K562 (cell line): ENCODE results near the gene FDX2. TPM values are rescaled to one million over a fixed set of nuclear protein-coding genes. Genes with fewer than 3 reads are reported as not detected.
A peak's percentile ranks its signal among the peaks of the same experiment; 100 is the strongest.

ENCODE experiments used
- BRD4 ChIP-seq: fragments of 200-600 bp; sonication (generic); IDR thresholded peaks from 2 replicates; pipeline ENCODE4 v1.6.1; 2017; ENCODE audit warnings: inconsistent platforms
- CBX1 ChIP-seq: sonication (generic); IDR thresholded peaks from 2 replicates; pipeline ENCODE4 v1.6.1; 2016; ENCODE audit warnings: antibody characterized with exemption, low read depth, mild to moderate bottlenecking
- CEBPB ChIP-seq: fragments of 450-650 bp; IDR thresholded peaks from 2 replicates; pipeline ENCODE4 v1.6.1; 2016; ENCODE audit warnings: missing genetic modification characterization, missing compliant biosample characterization
- ETV6 ChIP-seq, 3 experiments: fragments of 150-350 bp in 1 of 3; sonication (generic) in 1 of 3; formaldehyde crosslinking in 1 of 3; IDR thresholded peaks; 2 replicates each; pipeline versions ENCODE4 v1.6.1 to v1.8.0; 2014 to 2022; ENCODE audit warnings: borderline replicate concordance in 2 of 3, low read depth in 2 of 3, antibody characterized with exemption in 1 of 3, low read length in 1 of 3, mild to moderate bottlenecking in 1 of 3, missing genetic modification reagents in 1 of 3
- EZH2 ChIP-seq: IDR thresholded peaks from 2 replicates; pipeline ENCODE4 v1.6.1; 2012; ENCODE audit warnings: low read depth, mild to moderate bottlenecking, inconsistent platforms, low read length, borderline replicate concordance
- GTF2A2 ChIP-seq: IDR thresholded peaks from 2 replicates; pipeline ENCODE4 v1.6.1; 2016; ENCODE audit warnings: mild to moderate bottlenecking, missing genetic modification characterization, missing compliant biosample characterization
- HNRNPH1 ChIP-seq: fragments of 200-400 bp; formaldehyde crosslinking; optimal IDR thresholded peaks from 2 replicates; pipeline ENCODE3; 2017; ENCODE audit warnings: low read depth, mild to moderate bottlenecking, low read length, moderate library complexity
- MBD1 ChIP-seq: fragments of 250-450 bp; sonication (Bioruptor Pico); IDR thresholded peaks from 2 replicates; pipeline ENCODE4 v1.8.0; 2022; ENCODE audit warnings: inconsistent platforms
- PCBP1 ChIP-seq: fragments of 200-400 bp; formaldehyde crosslinking; IDR thresholded peaks from 2 replicates; pipeline ENCODE4 v1.6.1; 2018; ENCODE audit warnings: mild to moderate bottlenecking, low read depth, low read length; ENCODE audit not compliant: poor library complexity, severe bottlenecking
- PCBP2 ChIP-seq: fragments of 200-400 bp; formaldehyde crosslinking; IDR thresholded peaks from 2 replicates; pipeline ENCODE4 v1.6.1; 2018; ENCODE audit warnings: low read length, low read depth, mild to moderate bottlenecking, moderate library complexity; ENCODE audit not compliant: poor library complexity, severe bottlenecking
- POLR2G ChIP-seq: fragments of 200-400 bp; formaldehyde crosslinking; IDR thresholded peaks from 2 replicates; pipeline ENCODE4 v1.6.1; 2017; ENCODE audit warnings: low read depth, mild to moderate bottlenecking, antibody characterized with exemption, low read length, moderate library complexity
- SIRT6 ChIP-seq: IDR thresholded peaks from one replicate; pipeline ENCODE4 v1.6.1; 2012; ENCODE audit warnings: low read depth, mild to moderate bottlenecking, control low read depth, inconsistent platforms, low read length, moderate library complexity
- SP1 ChIP-seq: sonication (generic); formaldehyde crosslinking; IDR thresholded peaks from 2 replicates; pipeline ENCODE4 v1.8.1; 2022; ENCODE audit warnings: mild to moderate bottlenecking, missing genetic modification reagents
- SRSF1 ChIP-seq: fragments of 200-400 bp; formaldehyde crosslinking; IDR thresholded peaks from 2 replicates; pipeline ENCODE4 v1.6.1; 2017; ENCODE audit warnings: mild to moderate bottlenecking, low read depth, low read length, moderate library complexity
- SRSF3 ChIP-seq: fragments of 200-400 bp; formaldehyde crosslinking; IDR thresholded peaks from 2 replicates; pipeline ENCODE4 v1.6.1; 2016; ENCODE audit warnings: mild to moderate bottlenecking, low read length, moderate library complexity; ENCODE audit not compliant: insufficient read depth
- TBP ChIP-seq: optimal IDR thresholded peaks from 2 replicates; pipeline ENCODE3; 2011; ENCODE audit warnings: low read depth, low read length, improper control_type of control experiment
- ZFPM2 ChIP-seq: fragments of 250-450 bp; sonication (Bioruptor Pico); IDR thresholded peaks from 2 replicates; pipeline ENCODE4 v1.5.1; 2022; ENCODE audit warnings: mild to moderate bottlenecking
- ZNF316 ChIP-seq: fragments of 450-650 bp; IDR thresholded peaks from 2 replicates; pipeline ENCODE4 v1.6.1; 2016
- ZNF436 ChIP-seq: fragments of 250-450, 450-650 bp; sonication (Bioruptor Pico); formaldehyde crosslinking; IDR thresholded peaks from 2 replicates; pipeline ENCODE4 v1.7.0; 2020; ENCODE audit warnings: mild to moderate bottlenecking
- ZNF699 ChIP-seq: fragments of 250-450 bp; sonication (Bioruptor Pico); IDR thresholded peaks from 2 replicates; pipeline ENCODE4 v1.8.0; 2021; ENCODE audit warnings: mild to moderate bottlenecking, moderate library complexity; ENCODE audit not compliant: insufficient replicate concordance
- ZNF764 ChIP-seq: fragments of 250-450 bp; sonication (Bioruptor Pico); IDR thresholded peaks from 2 replicates; pipeline ENCODE4 v1.4.0; 2020; ENCODE audit warnings: low read depth, mild to moderate bottlenecking, moderate library complexity
- ZNF830 ChIP-seq: fragments of 250-450 bp; sonication (Bioruptor Pico); IDR thresholded peaks from 2 replicates; pipeline ENCODE4 v1.5.0; 2021; ENCODE audit warnings: mild to moderate bottlenecking
- ZSCAN29 ChIP-seq: fragments of 450-650 bp; IDR thresholded peaks from 2 replicates; pipeline ENCODE4 v1.6.1; 2017
- polyA plus RNA-seq, 8 experiments: library from polyadenylated mRNA; depleted of rRNA in 4 of 8; stranded (reverse) in 5 of 8; unstranded in 3 of 8; fragments of >200 nt; fragmentation: Nextera tagmentation in 2 of 8; fragmentation: Illumina TruSeq in 1 of 8; extraction: Ambion mirVana in 2 of 8; extraction: Trizol in 1 of 8; gene quantifications; 2 replicates each; pipeline versions ENCODE4 v1.2.1 to v1.2.3, GENCODE V29; 2011 to 2014; ENCODE audit warnings: inconsistent platforms in 1 of 8, missing spikeins in 1 of 8
- total RNA-seq, 7 experiments: library from RNA; depleted of rRNA in 6 of 7; stranded (reverse); fragments of >200 nt in 6 of 7; fragmentation: Illumina TruSeq in 2 of 7; extraction: Trizol in 2 of 7; gene quantifications; 2 replicates each; pipeline versions ENCODE4 v1.2.1 to v1.2.3, GENCODE V29; 2011 to 2021; ENCODE audit warnings: low replicate concordance in 1 of 7
- TF ChIP-seq, protein P1 (sequence below), 2 experiments: IDR thresholded peaks; 2 replicates each; pipeline ENCODE4 v1.6.1; 2011; ENCODE audit warnings: borderline replicate concordance in 1 of 2, control low read depth in 1 of 2, low read depth in 1 of 2, low read length in 1 of 2, mild to moderate bottlenecking in 1 of 2, mixed read lengths in 1 of 2, moderate library complexity in 1 of 2; ENCODE audit not compliant: insufficient read depth in 1 of 2, insufficient read length in 1 of 2, poor library complexity in 1 of 2, severe bottlenecking in 1 of 2; ENCODE audit errors: extremely low read depth in 1 of 2
- TF ChIP-seq, protein P2 (sequence below): fragments of 250-450 bp; sonication (Bioruptor Pico); IDR thresholded peaks from 2 replicates; pipeline ENCODE4 v1.4.0; 2020

FDX2 gene
- total and polyA plus RNA-seq, 9 of the 15 experiments (the other 6 are each of a cell fraction or from before 2014, with no cell fraction given) = 2.5 to 49.8 (median 29.7) TPM

DNA sequence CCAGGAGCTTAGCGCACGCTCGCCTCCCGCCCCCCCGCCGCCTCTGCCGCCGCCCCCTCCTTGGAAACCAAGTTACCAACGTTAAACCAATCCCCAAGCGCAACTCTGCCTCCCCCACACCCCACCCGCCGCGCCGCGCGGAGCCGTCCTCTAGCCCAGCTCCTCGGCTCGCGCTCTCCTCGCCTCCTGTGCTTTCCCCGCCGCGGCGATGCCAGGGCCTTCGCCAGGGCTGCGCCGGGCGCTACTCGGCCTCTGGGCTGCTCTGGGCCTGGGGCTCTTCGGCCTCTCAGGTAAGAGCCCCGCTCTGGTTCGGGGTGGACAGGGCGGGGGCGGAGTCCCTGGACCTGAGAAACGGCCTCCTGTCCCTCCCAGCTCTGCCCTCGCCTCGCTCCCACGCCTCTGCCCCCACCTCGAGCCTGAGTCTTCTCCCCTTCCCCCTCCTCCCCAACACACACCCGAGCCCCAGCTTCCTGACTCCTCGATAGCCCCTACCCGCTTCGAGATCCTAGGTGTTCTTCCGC lies 25.9 kb downstream of the FDX2 start, which contains the start of gene ICAM5 (continued):
- TF ChIP-seq MBD1 (CRISPR knock-in tag) (no peak), BRD4 (no peak), HNRNPH1 (no peak), ETV6 (IDR thresholded peaks at IDR 0.05; ENCODE audit: borderline replicate concordance in 1 of 2, low read depth in 2 of 2, low read length in 1 of 2) (no peak), ETV6 (CRISPR knock-in tag; IDR thresholded peaks at IDR 0.05; ENCODE audit: borderline replicate concordance) (no peak), SP1 (CRISPR knock-in tag) (no peak), SRSF1 (no peak), ZNF764 (CRISPR knock-in tag) (no peak), ZNF316 (no peak), CEBPB (tag) (no peak), EZH2 (no peak), TBP (peak; percentile 48), PCBP2 (no peak), CBX1 (0 out of 2 replicates have a peak, but pooled peaks have one; percentile 22), POLR2G (peak; percentile 85), ZFPM2 (CRISPR knock-in tag) (no peak), SRSF3 (no peak), ZNF830 (no peak), ZSCAN29 (no peak), ZNF436 (CRISPR knock-in tag) (no peak), ZNF699 (CRISPR knock-in tag) (no peak), SIRT6 (no peak), GTF2A2 (no peak), PCBP1 (peak; percentile 78)
- TF ChIP-seq, protein P1, sequence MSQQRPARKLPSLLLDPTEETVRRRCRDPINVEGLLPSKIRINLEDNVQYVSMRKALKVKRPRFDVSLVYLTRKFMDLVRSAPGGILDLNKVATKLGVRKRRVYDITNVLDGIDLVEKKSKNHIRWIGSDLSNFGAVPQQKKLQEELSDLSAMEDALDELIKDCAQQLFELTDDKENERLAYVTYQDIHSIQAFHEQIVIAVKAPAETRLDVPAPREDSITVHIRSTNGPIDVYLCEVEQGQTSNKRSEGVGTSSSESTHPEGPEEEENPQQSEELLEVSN (IDR thresholded peaks at IDR 0.05; ENCODE audit: borderline replicate concordance in 1 of 2, extremely low read depth in 1 of 2, insufficient read depth in 1 of 2, insufficient read length in 1 of 2, low read depth in 1 of 2, low read length in 1 of 2, poor library complexity in 1 of 2, severe bottlenecking in 1 of 2) = peak; percentile 38 to 78
- TF ChIP-seq, protein P2, sequence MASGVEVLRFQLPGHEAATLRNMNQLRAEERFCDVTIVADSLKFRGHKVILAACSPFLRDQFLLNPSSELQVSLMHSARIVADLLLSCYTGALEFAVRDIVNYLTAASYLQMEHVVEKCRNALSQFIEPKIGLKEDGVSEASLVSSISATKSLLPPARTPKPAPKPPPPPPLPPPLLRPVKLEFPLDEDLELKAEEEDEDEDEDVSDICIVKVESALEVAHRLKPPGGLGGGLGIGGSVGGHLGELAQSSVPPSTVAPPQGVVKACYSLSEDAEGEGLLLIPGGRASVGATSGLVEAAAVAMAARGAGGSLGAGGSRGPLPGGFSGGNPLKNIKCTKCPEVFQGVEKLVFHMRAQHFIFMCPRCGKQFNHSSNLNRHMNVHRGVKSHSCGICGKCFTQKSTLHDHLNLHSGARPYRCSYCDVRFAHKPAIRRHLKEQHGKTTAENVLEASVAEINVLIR (CRISPR knock-in tag) = no peak
